Measurements from ENCODE around the gene APOBEC2.
A peak's percentile ranks its signal among the peaks of the same experiment; 100 is the strongest.

APOBEC2 gene

GRCh38 chr6:41017663-41018062 is 35.3 kb upstream of the APOBEC2 start:
- TF ChIP-seq SUZ12 (IDR thresholded peaks at IDR 0.05; ENCODE audit: extremely low read depth, insufficient read depth, insufficient read length): no peak
- peaks cover 2% of the 10 kb centered on the region for H3K4me1 ChIP-seq (ENCODE audit: insufficient read depth, insufficient read length)
- peaks cover 3% of the 10 kb centered on the region for H3K36me3 ChIP-seq (ENCODE audit: insufficient read depth, insufficient read length, low read length)
- no peak for DNase-seq (ENCODE audit: low read depth, low spot score)
- no peak overlapping the region for H3K4me3 ChIP-seq (ENCODE audit: insufficient read length, low read depth)
- H3K27me3 ChIP-seq (ENCODE audit: insufficient read depth, insufficient read length): no peaks in the 10 kb centered on the region
- no peaks in the 10 kb centered on the region for H3K9me3 ChIP-seq (ENCODE audit: insufficient read depth, low read length)
- H3K9ac ChIP-seq (ENCODE audit: insufficient read length, low read depth): no peak overlapping the region

GRCh38 chr6:41021832-41022231 is 31.2 kb upstream of the APOBEC2 start:
- no peak overlapping the region for H3K4me3 ChIP-seq (ENCODE audit: insufficient read length, low read depth)
- H3K27me3 ChIP-seq (ENCODE audit: insufficient read depth, insufficient read length): no peaks in the 10 kb centered on the region
- no peaks in the 10 kb centered on the region for H3K4me1 ChIP-seq (ENCODE audit: insufficient read depth, insufficient read length)
- no peaks in the 10 kb centered on the region for H3K9me3 ChIP-seq (ENCODE audit: insufficient read depth, low read length)
- DNase-seq (ENCODE audit: low read depth, low spot score): no peak
- TF ChIP-seq ZNF274 (IDR thresholded peaks at IDR 0.05; ENCODE audit: low read depth, low read length): no peak
- TF ChIP-seq SUZ12 (IDR thresholded peaks at IDR 0.05; ENCODE audit: extremely low read depth, insufficient read depth, insufficient read length): no peak
- TF ChIP-seq YY1 (IDR thresholded peaks at IDR 0.05; ENCODE audit: insufficient read depth, insufficient read length): no peak
- H3K36me3 ChIP-seq (ENCODE audit: insufficient read depth, insufficient read length, low read length): peaks cover 27% of the 10 kb centered on the region
- no peak overlapping the region for H3K9ac ChIP-seq (ENCODE audit: insufficient read length, low read depth)

GRCh38 chr6:41022294-41022693 is 30.7 kb upstream of the APOBEC2 start:
- Histone ChIP-seq H3K36me3 (ENCODE audit: insufficient read depth, insufficient read length, low read length) (peaks cover 27% of the 10 kb centered on the region), H3K9ac (ENCODE audit: insufficient read length, low read depth) (no peak overlapping the region), H3K27me3 (ENCODE audit: insufficient read depth, insufficient read length) (no peaks in the 10 kb centered on the region), H3K9me3 (ENCODE audit: insufficient read depth, low read length) (no peaks in the 10 kb centered on the region), H3K4me1 (ENCODE audit: insufficient read depth, insufficient read length) (no peaks in the 10 kb centered on the region), H3K4me3 (ENCODE audit: insufficient read length, low read depth) (no peak overlapping the region)
- TF ChIP-seq ZNF274 (IDR thresholded peaks at IDR 0.05; ENCODE audit: low read depth, low read length) (no peak), SUZ12 (IDR thresholded peaks at IDR 0.05; ENCODE audit: extremely low read depth, insufficient read depth, insufficient read length) (no peak), YY1 (IDR thresholded peaks at IDR 0.05; ENCODE audit: insufficient read depth, insufficient read length) (no peak)
- DNase-seq (ENCODE audit: low read depth, low spot score): no peak

- no peaks in the 10 kb centered on the region for H3K27me3 ChIP-seq (ENCODE audit: insufficient read depth, insufficient read length)
- H3K9me3 ChIP-seq (ENCODE audit: insufficient read depth, low read length): no peaks in the 10 kb centered on the region
- H3K4me1 ChIP-seq (ENCODE audit: insufficient read depth, insufficient read length): no peaks in the 10 kb centered on the region
- peaks cover 27% of the 10 kb centered on the region for H3K36me3 ChIP-seq (ENCODE audit: insufficient read depth, insufficient read length, low read length)
- TF ChIP-seq YY1 (IDR thresholded peaks at IDR 0.05; ENCODE audit: insufficient read depth, insufficient read length) (no peak), ZNF274 (IDR thresholded peaks at IDR 0.05; ENCODE audit: low read depth, low read length) (no peak), SUZ12 (IDR thresholded peaks at IDR 0.05; ENCODE audit: extremely low read depth, insufficient read depth, insufficient read length) (no peak)
- no peak for DNase-seq (ENCODE audit: low read depth, low spot score)
- H3K4me3 ChIP-seq (ENCODE audit: insufficient read length, low read depth): no peak overlapping the region
- H3K9ac ChIP-seq (ENCODE audit: insufficient read length, low read depth): no peak overlapping the region
These were observed 29.9 kb upstream of the APOBEC2 start for GRCh38 chr6:41023114-41023513.

DNA sequence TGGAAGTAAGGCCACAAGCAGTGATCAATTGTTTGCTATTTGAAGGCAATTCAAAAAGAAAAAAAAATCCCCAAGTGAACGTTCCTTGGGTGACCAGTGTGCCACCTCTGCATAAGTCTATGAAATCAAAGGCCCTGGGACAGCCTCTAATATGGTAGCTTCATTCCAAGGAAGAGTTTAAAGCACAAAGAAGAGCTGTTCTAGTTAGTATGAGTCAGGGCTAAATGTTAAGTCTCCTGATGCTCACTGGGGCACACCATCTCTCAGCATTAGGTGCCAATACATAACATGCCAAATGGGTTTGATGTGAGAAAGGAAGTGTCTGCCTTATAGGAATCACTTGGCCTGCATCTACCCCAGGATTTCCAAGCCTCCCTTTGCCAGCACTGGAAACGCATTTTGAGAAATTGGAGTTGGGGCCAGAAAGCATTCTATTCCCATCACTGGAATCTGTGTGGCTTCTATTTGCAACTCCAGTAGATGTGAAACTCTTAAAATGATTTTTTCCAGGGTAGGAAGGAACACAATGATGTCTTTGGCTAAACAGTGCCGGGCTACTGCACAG is 27.0 kb upstream of the APOBEC2 start:
- no peaks in the 10 kb centered on the region for H3K4me1 ChIP-seq (ENCODE audit: insufficient read depth, insufficient read length)
- no peaks in the 10 kb centered on the region for H3K9me3 ChIP-seq (ENCODE audit: insufficient read depth, low read length)
- H3K27me3 ChIP-seq (ENCODE audit: insufficient read depth, insufficient read length): no peaks in the 10 kb centered on the region
- no peak for DNase-seq (ENCODE audit: low read depth, low spot score)
- peaks cover 27% of the 10 kb centered on the region for H3K36me3 ChIP-seq (ENCODE audit: insufficient read depth, insufficient read length, low read length)
- H3K4me3 ChIP-seq (ENCODE audit: insufficient read length, low read depth): peak overlapping the region; percentile 3
- H3K9ac ChIP-seq (ENCODE audit: insufficient read length, low read depth): peak overlapping the region; percentile 57
- TF ChIP-seq ZNF274 (IDR thresholded peaks at IDR 0.05; ENCODE audit: low read depth, low read length) (no peak), YY1 (IDR thresholded peaks at IDR 0.05; ENCODE audit: insufficient read depth, insufficient read length) (no peak), SUZ12 (IDR thresholded peaks at IDR 0.05; ENCODE audit: extremely low read depth, insufficient read depth, insufficient read length) (no peak)

- H3K9me3 ChIP-seq (ENCODE audit: insufficient read depth, low read length): no peaks in the 10 kb centered on the region
- no peaks in the 10 kb centered on the region for H3K4me1 ChIP-seq (ENCODE audit: insufficient read depth, insufficient read length)
- H3K9ac ChIP-seq (ENCODE audit: insufficient read length, low read depth): peak overlapping the region; percentile 97
- no peak for DNase-seq (ENCODE audit: low read depth, low spot score)
- H3K36me3 ChIP-seq (ENCODE audit: insufficient read depth, insufficient read length, low read length): peaks cover 24% of the 10 kb centered on the region
- TF ChIP-seq SUZ12 (IDR thresholded peaks at IDR 0.05; ENCODE audit: extremely low read depth, insufficient read depth, insufficient read length) (no peak), ZNF274 (IDR thresholded peaks at IDR 0.05; ENCODE audit: low read depth, low read length) (no peak), YY1 (IDR thresholded peaks at IDR 0.05; ENCODE audit: insufficient read depth, insufficient read length) (no peak)
- H3K4me3 ChIP-seq (ENCODE audit: insufficient read length, low read depth): peak overlapping the region; percentile 75
- no peaks in the 10 kb centered on the region for H3K27me3 ChIP-seq (ENCODE audit: insufficient read depth, insufficient read length)
These were observed 25.8 kb upstream of the APOBEC2 start for GRCh38 chr6:41027241-41027640.

- TF ChIP-seq YY1 (IDR thresholded peaks at IDR 0.05; ENCODE audit: insufficient read depth, insufficient read length) (no peak), SUZ12 (IDR thresholded peaks at IDR 0.05; ENCODE audit: extremely low read depth, insufficient read depth, insufficient read length) (no peak)
- Histone ChIP-seq H3K9ac (ENCODE audit: insufficient read length, low read depth) (peak overlapping the region; percentile 97), H3K9me3 (ENCODE audit: insufficient read depth, low read length) (no peaks in the 10 kb centered on the region), H3K4me3 (ENCODE audit: insufficient read length, low read depth) (peak overlapping the region; percentile 75), H3K4me1 (ENCODE audit: insufficient read depth, insufficient read length) (no peaks in the 10 kb centered on the region), H3K27me3 (ENCODE audit: insufficient read depth, insufficient read length) (no peaks in the 10 kb centered on the region), H3K36me3 (ENCODE audit: insufficient read depth, insufficient read length, low read length) (peaks cover 24% of the 10 kb centered on the region)
- peak; percentile 63 for DNase-seq (ENCODE audit: low read depth, low spot score)
These were observed 25.0 kb upstream of the APOBEC2 start for GRCh38 chr6:41027799-41028560.
